Keratinocyte (primary cell): ENCODE data around the gene PEPD. TPM values are rescaled to one million over a fixed set of nuclear protein-coding genes. Genes with fewer than 3 reads are reported as not detected.

Experiments
- DNase-seq: peaks from one replicate; pipeline ENCODE4 v3.0.0-alpha.2; 2011; ENCODE audit warnings: low read depth, missing footprints, low spot score
- FAIRE-seq: peaks from 2 replicates; lab custom pipeline; 2011; peaks lifted over from hg19 to GRCh38; lab: Jason Lieb, UNC
- H2AFZ ChIP-seq: 2 replicates; pipeline ENCODE4 v1.6.0; 2012; ENCODE audit warnings: low read length, control low read depth, inconsistent platforms; ENCODE audit not compliant: control insufficient read depth
- H3K27ac ChIP-seq: 2 replicates; pipeline ENCODE4 v1.5.1; 2011; ENCODE audit warnings: low read length; ENCODE audit not compliant: control insufficient read depth, insufficient read depth
- H3K27me3 ChIP-seq: 3 replicates; pipeline ENCODE4 v1.6.0; 2011; ENCODE audit warnings: low read length; ENCODE audit not compliant: control insufficient read depth, insufficient read depth; ENCODE audit errors: extremely low read depth
- H3K36me3 ChIP-seq, 2 experiments: 2 replicates in 1 of 2; 3 replicates in 1 of 2; pipeline ENCODE4 v1.5.1; 2011; ENCODE audit warnings: low read length in 2 of 2, mild to moderate bottlenecking in 1 of 2; ENCODE audit not compliant: control insufficient read depth in 2 of 2, insufficient read depth in 2 of 2; ENCODE audit errors: extremely low read depth in 1 of 2
- H3K4me1 ChIP-seq: 3 replicates; pipeline ENCODE4 v1.5.1; 2011; ENCODE audit warnings: low read length; ENCODE audit not compliant: control insufficient read depth, insufficient read depth; ENCODE audit errors: extremely low read depth
- H3K4me2 ChIP-seq: 3 replicates; pipeline ENCODE4 v1.6.0; 2011; ENCODE audit warnings: low read depth, low read length; ENCODE audit not compliant: control insufficient read depth, insufficient read depth; ENCODE audit errors: extremely low read depth
- H3K4me3 ChIP-seq, 3 experiments: fragments of 200-600 bp in 1 of 3; sonication (generic) in 1 of 3; 2 replicates in 2 of 3; 3 replicates in 1 of 3; pipeline ENCODE4 v1.5.1; 2011 to 2016; ENCODE audit warnings: low read length in 3 of 3, mild to moderate bottlenecking in 3 of 3, control low read depth in 2 of 3, inconsistent platforms in 1 of 3, low read depth in 1 of 3, mixed read lengths in 1 of 3, mixed run types in 1 of 3, moderate library complexity in 1 of 3; ENCODE audit not compliant: control insufficient read depth in 2 of 3, insufficient read depth in 2 of 3; ENCODE audit errors: extremely low read depth in 1 of 3
- H3K79me2 ChIP-seq: 2 replicates; pipeline ENCODE4 v1.6.0; 2012; ENCODE audit warnings: low read length; ENCODE audit not compliant: control insufficient read depth, insufficient read depth
- H3K9ac ChIP-seq: 3 replicates; pipeline ENCODE4 v1.6.0; 2011; ENCODE audit warnings: low read length; ENCODE audit not compliant: control insufficient read depth, insufficient read depth; ENCODE audit errors: extremely low read depth
- H3K9me1 ChIP-seq: 3 replicates; pipeline ENCODE4 v1.6.0; 2011; ENCODE audit warnings: low read length; ENCODE audit not compliant: control insufficient read depth, insufficient read depth; ENCODE audit errors: extremely low read depth
- H3K9me3 ChIP-seq: 2 replicates; pipeline ENCODE4 v1.5.1; 2012; ENCODE audit warnings: low read depth, low read length; ENCODE audit not compliant: control insufficient read depth
- H4K20me1 ChIP-seq: 3 replicates; pipeline ENCODE4 v1.6.0; 2011; ENCODE audit warnings: low read length; ENCODE audit not compliant: control insufficient read depth, insufficient read depth; ENCODE audit errors: extremely low read depth
- EZH2 ChIP-seq: IDR thresholded peaks from one replicate; pipeline ENCODE4 v1.6.1; 2012; ENCODE audit warnings: inconsistent platforms, mild to moderate bottlenecking, low read length, moderate library complexity
- dilution Hi-C: fragments of 300-500 bp; cut with MboI; formaldehyde crosslinking; loops from one replicate; pipeline ENCODE4 v1.7.0; 2020; ENCODE audit warnings: low sequenced_read_pairs; ENCODE audit not compliant: extremely low pct_ligation_motif_present
- polyA plus RNA-seq, 5 experiments: library from polyadenylated mRNA; depleted of rRNA in 3 of 5; stranded (reverse) in 3 of 5; stranded (forward) in 1 of 5; unstranded in 1 of 5; fragments of >200 nt; gene quantifications; 1 replicate in 1 of 5; 2 replicates in 3 of 5; 3 replicates in 1 of 5; pipeline versions ENCODE4 v1.2.1 to v1.2.3, GENCODE V29; 2011 to 2012; ENCODE audit warnings: missing spikeins in 2 of 5, low read depth in 1 of 5, low replicate concordance in 1 of 5
- TF ChIP-seq, protein P1 (sequence below), 3 experiments: IDR thresholded peaks in 1 of 3; conservative IDR thresholded peaks in 1 of 3; optimal IDR thresholded peaks in 1 of 3; 2 replicates in 2 of 3; 3 replicates in 1 of 3; pipeline versions ENCODE3 to v1.5.1; 2011; ENCODE audit warnings: low read length in 3 of 3, mild to moderate bottlenecking in 3 of 3, moderate library complexity in 2 of 3, control low read depth in 1 of 3, inconsistent platforms in 1 of 3; ENCODE audit not compliant: insufficient read depth in 2 of 3; ENCODE audit errors: extremely low read depth in 1 of 3

Gene PEPD
- polyA plus RNA-seq, 1 donor (not counting 4 experiments of a cell fraction or from before 2014, with no cell fraction given), result 36.9 TPM

DNA sequence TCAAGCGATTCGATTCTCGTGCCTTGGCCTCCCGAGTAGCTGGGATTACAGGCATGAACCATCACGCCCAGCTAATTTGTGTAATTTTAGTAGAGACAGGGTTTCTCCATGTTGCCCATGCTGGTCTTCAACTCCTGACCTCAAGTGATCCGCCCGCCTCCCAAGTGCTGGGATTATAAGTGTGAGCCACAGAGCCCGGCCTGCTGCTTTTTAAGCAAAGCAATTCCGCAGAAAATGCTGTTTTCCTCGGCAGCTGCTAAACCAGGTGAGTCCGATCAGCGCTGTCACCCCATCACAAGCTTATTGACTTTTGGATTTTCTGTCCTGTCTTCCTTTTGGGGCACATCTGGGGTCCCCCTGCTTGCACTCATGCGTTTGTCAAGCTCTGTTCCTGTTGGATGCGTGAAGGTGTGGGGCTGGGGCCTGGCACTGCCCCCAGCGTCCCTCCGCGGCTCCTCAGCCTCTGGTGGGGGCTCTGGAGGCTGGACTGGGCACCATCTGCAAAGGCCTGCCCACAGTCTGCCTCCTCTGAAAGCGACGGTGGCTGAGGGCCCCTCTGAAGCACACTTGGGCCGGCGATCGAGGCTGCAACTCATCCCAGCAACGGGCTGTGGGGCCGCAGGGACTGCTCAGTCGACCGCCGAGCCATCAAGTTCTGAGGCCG lies 122.4 kb downstream of the PEPD start:
- Histone ChIP-seq H3K27me3 (no peaks in the 10 kb centered on the region), H2AFZ (no peak overlapping the region), H3K36me3 (no peaks in the 10 kb centered on the region), H3K4me2 (no peak overlapping the region), H3K79me2 (no peaks in the 10 kb centered on the region), H4K20me1 (no peaks in the 10 kb centered on the region), H3K27ac (no peak overlapping the region), H3K9me1 (no peaks in the 10 kb centered on the region), H3K4me1 (peaks cover 4% of the 10 kb centered on the region), H3K4me3 (no peak overlapping the region), H3K9me3 (no peaks in the 10 kb centered on the region), H3K9ac (no peak overlapping the region)
- TF ChIP-seq, protein P1, sequence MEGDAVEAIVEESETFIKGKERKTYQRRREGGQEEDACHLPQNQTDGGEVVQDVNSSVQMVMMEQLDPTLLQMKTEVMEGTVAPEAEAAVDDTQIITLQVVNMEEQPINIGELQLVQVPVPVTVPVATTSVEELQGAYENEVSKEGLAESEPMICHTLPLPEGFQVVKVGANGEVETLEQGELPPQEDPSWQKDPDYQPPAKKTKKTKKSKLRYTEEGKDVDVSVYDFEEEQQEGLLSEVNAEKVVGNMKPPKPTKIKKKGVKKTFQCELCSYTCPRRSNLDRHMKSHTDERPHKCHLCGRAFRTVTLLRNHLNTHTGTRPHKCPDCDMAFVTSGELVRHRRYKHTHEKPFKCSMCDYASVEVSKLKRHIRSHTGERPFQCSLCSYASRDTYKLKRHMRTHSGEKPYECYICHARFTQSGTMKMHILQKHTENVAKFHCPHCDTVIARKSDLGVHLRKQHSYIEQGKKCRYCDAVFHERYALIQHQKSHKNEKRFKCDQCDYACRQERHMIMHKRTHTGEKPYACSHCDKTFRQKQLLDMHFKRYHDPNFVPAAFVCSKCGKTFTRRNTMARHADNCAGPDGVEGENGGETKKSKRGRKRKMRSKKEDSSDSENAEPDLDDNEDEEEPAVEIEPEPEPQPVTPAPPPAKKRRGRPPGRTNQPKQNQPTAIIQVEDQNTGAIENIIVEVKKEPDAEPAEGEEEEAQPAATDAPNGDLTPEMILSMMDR (optimal IDR thresholded peaks at IDR 0.05 in 1 of 3, IDR thresholded peaks at IDR 0.05 in 1 of 3, conservative IDR thresholded peaks at IDR 0.05 in 1 of 3; ENCODE audit: extremely low read depth in 1 of 3, insufficient read depth in 2 of 3, low read length in 3 of 3), result no peak
- TF ChIP-seq EZH2, result no peak
- FAIRE-seq (no peak), DNase-seq (no peak)
- dilution Hi-C loops, result no loop called here

GRCh38 chr19:33398361-33399060 lies 123.1 kb downstream of the PEPD start:
- Histone ChIP-seq H3K27me3 (no peaks in the 10 kb centered on the region), H3K9ac (no peak overlapping the region), H3K79me2 (no peaks in the 10 kb centered on the region), H3K36me3 (no peaks in the 10 kb centered on the region), H3K4me2 (no peak overlapping the region), H3K4me1 (peaks cover 11% of the 10 kb centered on the region), H3K9me3 (no peaks in the 10 kb centered on the region), H4K20me1 (no peaks in the 10 kb centered on the region), H2AFZ (no peak overlapping the region), H3K9me1 (no peaks in the 10 kb centered on the region), H3K4me3 (no peak overlapping the region), H3K27ac (no peak overlapping the region)
- dilution Hi-C loops, result no loop called here
- DNase-seq (no peak), FAIRE-seq (no peak)
- no peak for TF ChIP-seq EZH2
- TF ChIP-seq, protein P1 (optimal IDR thresholded peaks at IDR 0.05 in 1 of 3, IDR thresholded peaks at IDR 0.05 in 1 of 3, conservative IDR thresholded peaks at IDR 0.05 in 1 of 3; ENCODE audit: extremely low read depth in 1 of 3, insufficient read depth in 2 of 3, low read length in 3 of 3), result no peak
